ENCODE data around the gene EEFSEC. TPM values are rescaled to one million over a fixed set of nuclear protein-coding genes. Genes with fewer than 3 reads are reported as not detected.

EEFSEC gene
- total RNA-seq, 1 donor from 2014 or later: 6.1 TPM

- Histone ChIP-seq H3K9ac (ENCODE audit: low read length) (no peak overlapping the region), H3K4me3 (ENCODE audit: insufficient read depth, low read depth, low read length) (no peak overlapping the region), H3K4me1 (ENCODE audit: insufficient read depth, low read length) (no peaks in the 10 kb centered on the region), H3K9me3 (ENCODE audit: insufficient read depth, low read depth, low read length) (no peaks in the 10 kb centered on the region), H2AFZ (ENCODE audit: low read depth, low read length) (no peak overlapping the region), H4K20me1 (ENCODE audit: insufficient read depth, low read length) (no peaks in the 10 kb centered on the region), H3K27me3 (ENCODE audit: insufficient read depth, low read length) (no peaks in the 10 kb centered on the region), H3K27ac (ENCODE audit: low read depth, low read length) (no peak overlapping the region), H3K4me2 (ENCODE audit: low read length) (no peak overlapping the region), H3K36me3 (ENCODE audit: insufficient read depth, low read length) (no peaks in the 10 kb centered on the region), H3K79me2 (ENCODE audit: insufficient read depth, low read length) (no peaks in the 10 kb centered on the region)
- peaks cover 9% of the 10 kb centered on the region for H3K4me1 Mint-ChIP-seq (ENCODE audit: low read depth, unreplicated experiment)
- peaks cover 3% of the 10 kb centered on the region for H3K27me3 Mint-ChIP-seq (ENCODE audit: low read depth, unreplicated experiment)
- TF ChIP-seq CTCF (IDR thresholded peaks at IDR 0.05; ENCODE audit: insufficient read depth, low read depth, low read length) (no peak), EZH2 (IDR thresholded peaks at IDR 0.05; ENCODE audit: insufficient read depth, low read length) (no peak)
- FAIRE-seq (no peak), DNase-seq (ENCODE audit: low read depth) (no peak)
- peaks cover 4% of the 10 kb centered on the region for H3K9me3 Mint-ChIP-seq (ENCODE audit: unreplicated experiment)
- peaks cover 22% of the 10 kb centered on the region for H3K36me3 Mint-ChIP-seq (ENCODE audit: low read depth, unreplicated experiment)
- no peak overlapping the region for H3K4me3 Mint-ChIP-seq (ENCODE audit: unreplicated experiment)
- H3K27ac Mint-ChIP-seq (ENCODE audit: unreplicated experiment): no peak overlapping the region
Measured at GRCh38 chr3:128266453-128266852, 113.2 kb downstream of the EEFSEC start.

- no peak overlapping the region for H3K4me3 ChIP-seq (ENCODE audit: insufficient read depth, low read depth, low read length)
- no peaks in the 10 kb centered on the region for H3K36me3 ChIP-seq (ENCODE audit: insufficient read depth, low read length)
- Mint-ChIP-seq H3K4me3 (ENCODE audit: unreplicated experiment) (no peak overlapping the region), H3K9me3 (ENCODE audit: unreplicated experiment) (no peaks in the 10 kb centered on the region), H3K27ac (ENCODE audit: unreplicated experiment) (no peak overlapping the region), H3K36me3 (ENCODE audit: low read depth, unreplicated experiment) (peaks cover 22% of the 10 kb centered on the region), H3K27me3 (ENCODE audit: low read depth, unreplicated experiment) (peaks cover 5% of the 10 kb centered on the region), H3K4me1 (ENCODE audit: low read depth, unreplicated experiment) (peaks cover 9% of the 10 kb centered on the region)
- H3K9ac ChIP-seq (ENCODE audit: low read length): no peak overlapping the region
- no peaks in the 10 kb centered on the region for H4K20me1 ChIP-seq (ENCODE audit: insufficient read depth, low read length)
- TF ChIP-seq EZH2 (IDR thresholded peaks at IDR 0.05; ENCODE audit: insufficient read depth, low read length) (no peak), CTCF (IDR thresholded peaks at IDR 0.05; ENCODE audit: insufficient read depth, low read depth, low read length) (no peak)
- no peaks in the 10 kb centered on the region for H3K27me3 ChIP-seq (ENCODE audit: insufficient read depth, low read length)
- H2AFZ ChIP-seq (ENCODE audit: low read depth, low read length): no peak overlapping the region
- FAIRE-seq (no peak), DNase-seq (ENCODE audit: low read depth) (no peak)
- H3K9me3 ChIP-seq (ENCODE audit: insufficient read depth, low read depth, low read length): no peaks in the 10 kb centered on the region
- H3K79me2 ChIP-seq (ENCODE audit: insufficient read depth, low read length): no peaks in the 10 kb centered on the region
- H3K4me2 ChIP-seq (ENCODE audit: low read length): no peak overlapping the region
- H3K4me1 ChIP-seq (ENCODE audit: insufficient read depth, low read length): no peaks in the 10 kb centered on the region
- no peak overlapping the region for H3K27ac ChIP-seq (ENCODE audit: low read depth, low read length)
Measured at GRCh38 chr3:128267541-128267940, 114.3 kb downstream of the EEFSEC start.

- Mint-ChIP-seq H3K4me1 (ENCODE audit: low read depth, unreplicated experiment) (peaks cover 9% of the 10 kb centered on the region), H3K27me3 (ENCODE audit: low read depth, unreplicated experiment) (peaks cover 5% of the 10 kb centered on the region), H3K27ac (ENCODE audit: unreplicated experiment) (no peak overlapping the region), H3K9me3 (ENCODE audit: unreplicated experiment) (no peaks in the 10 kb centered on the region), H3K4me3 (ENCODE audit: unreplicated experiment) (no peak overlapping the region), H3K36me3 (ENCODE audit: low read depth, unreplicated experiment) (peaks cover 15% of the 10 kb centered on the region)
- H3K36me3 ChIP-seq (ENCODE audit: insufficient read depth, low read length): no peaks in the 10 kb centered on the region
- H3K4me3 ChIP-seq (ENCODE audit: insufficient read depth, low read depth, low read length): no peak overlapping the region
- no peak overlapping the region for H2AFZ ChIP-seq (ENCODE audit: low read depth, low read length)
- no peaks in the 10 kb centered on the region for H3K27me3 ChIP-seq (ENCODE audit: insufficient read depth, low read length)
- no peaks in the 10 kb centered on the region for H3K9me3 ChIP-seq (ENCODE audit: insufficient read depth, low read depth, low read length)
- H4K20me1 ChIP-seq (ENCODE audit: insufficient read depth, low read length): no peaks in the 10 kb centered on the region
- DNase-seq (ENCODE audit: low read depth): no peak
- H3K27ac ChIP-seq (ENCODE audit: low read depth, low read length): no peak overlapping the region
- no peak overlapping the region for H3K9ac ChIP-seq (ENCODE audit: low read length)
- no peak for FAIRE-seq
- peaks cover 3% of the 10 kb centered on the region for H3K4me1 ChIP-seq (ENCODE audit: insufficient read depth, low read length)
- no peaks in the 10 kb centered on the region for H3K79me2 ChIP-seq (ENCODE audit: insufficient read depth, low read length)
- H3K4me2 ChIP-seq (ENCODE audit: low read length): no peak overlapping the region
- TF ChIP-seq EZH2 (IDR thresholded peaks at IDR 0.05; ENCODE audit: insufficient read depth, low read length) (no peak), CTCF (IDR thresholded peaks at IDR 0.05; ENCODE audit: insufficient read depth, low read depth, low read length) (no peak)
Measured at GRCh38 chr3:128269006-128269775, 115.9 kb downstream of the EEFSEC start.
